K562 treated with DMSO at 1 percent for 48 hours (cell line): ENCODE data around the gene ZNF91. TPM values are rescaled to one million over a fixed set of nuclear protein-coding genes. Genes with fewer than 3 reads are reported as not detected.

Experiments used
- total RNA-seq: library from RNA; unstranded; fragments of 300-600 nt; gene quantifications from 2 replicates; pipeline ENCODE4 v1.2.3, GENCODE V29; 2022; ENCODE audit warnings: low replicate concordance; ENCODE audit errors: extremely low read depth

Gene ZNF91
- total RNA-seq: not detected in 2 replicates

GRCh38 chr19:23395041-23395721, at the start of gene ZNF91:
Gene ZNF91 (minus strand): TSS chr19:23395471. CDS start chr19:23395354, 117 bp downstream.

Other genes starting within 250 kb of the ZNF91 start
- gene ZNF724, start 145.1 kb downstream of the ZNF91 start, total RNA-seq: not detected in 2 replicates